Measurements from ENCODE around the gene LAMTOR1. TPM values are rescaled to one million over a fixed set of nuclear protein-coding genes. Genes with fewer than 3 reads are reported as not detected.

Gene LAMTOR1
- total RNA-seq (2021): 94.6 and 107 TPM in 2 replicates
- Bru-seq, nascent RNA: percentile 85 among the genes with signal in this experiment
- percentile 87 among the genes with signal in this experiment for BruChase-seq, experiment 1, labeled RNA remaining after a 2-hour chase
- BruChase-seq, experiment 2, labeled RNA remaining after a 6-hour chase: percentile 87 among the genes with signal in this experiment
- long read RNA-seq, transcript LAMTOR1-201 (5 exons, 1,179 nt): major isoform, 144 of 278 reads
- long read RNA-seq, partial matches to known transcripts: 122 of 278 reads
- long read RNA-seq, other reads (novel, unspliced or antisense): 8 of 278 reads

DNA sequence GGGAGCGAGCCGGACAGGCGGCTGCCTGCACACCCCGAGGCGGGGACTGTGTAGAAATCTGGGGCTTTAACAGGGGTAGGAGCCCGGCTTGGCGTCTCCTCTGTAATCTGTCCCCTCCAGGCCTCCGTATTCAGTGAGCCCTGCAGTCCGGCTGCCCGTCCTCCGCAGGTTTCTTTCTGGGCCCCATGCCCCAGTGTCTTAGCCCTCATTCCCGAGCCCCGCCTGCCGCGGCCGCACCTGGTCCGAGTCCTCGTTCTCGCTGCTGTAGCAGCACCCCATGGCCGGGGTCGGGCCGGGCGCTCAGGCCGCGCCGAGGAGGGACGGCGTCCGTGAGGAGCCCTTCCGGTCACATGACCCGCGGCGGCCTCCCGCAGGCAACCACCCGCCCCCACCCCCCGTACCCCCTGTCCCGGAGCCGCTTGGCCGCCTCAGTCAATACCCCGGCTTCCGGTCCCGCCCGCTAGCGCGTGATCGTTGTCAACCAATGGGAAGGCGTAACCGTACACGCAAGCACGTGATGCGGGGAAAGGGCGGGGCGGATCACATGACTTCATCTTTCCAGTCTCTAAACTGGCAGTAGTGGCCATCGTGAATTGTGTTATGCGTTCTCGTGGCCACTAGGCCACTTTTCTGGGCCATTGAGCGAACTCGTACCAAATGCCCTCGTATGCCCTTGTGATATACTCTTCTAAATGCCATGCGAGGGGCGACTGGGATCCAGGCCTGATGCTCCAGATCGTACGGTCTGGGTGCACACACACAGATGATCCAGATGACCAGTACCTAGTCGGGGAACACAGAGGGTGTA is at the start of gene LAMTOR1:
TSS of gene LAMTOR1 (minus strand) at position 352 of the 808 bp plus-strand sequence. CDS start at position 279, 73 bp downstream.
- Histone ChIP-seq H3K4me3 (peak within 1 kb of the TSS; percentile 95), H3K36me3 (ENCODE audit: low read depth) (no peaks in the 10 kb centered on the region), H3K79me2 (ENCODE audit: low read depth) (peaks cover 38% of the 10 kb centered on the region), H2AFZ (peak within 1 kb of the TSS; percentile 83), H3K9me2 (ENCODE audit: insufficient read depth) (no peaks in the 10 kb centered on the region), H4K20me1 (ENCODE audit: insufficient read depth) (no peaks in the 10 kb centered on the region), H3K4me2 (peak within 1 kb of the TSS; percentile 97), H3K27ac (peak within 1 kb of the TSS; percentile 71), H3K4me1 (replicated peaks; ENCODE audit: insufficient read depth) (peaks cover 13% of the 10 kb centered on the region), H3K9me3 (ENCODE audit: insufficient read depth, low read depth) (no peaks in the 10 kb centered on the region), H3K27me3 (ENCODE audit: insufficient read depth, low read depth) (no peaks in the 10 kb centered on the region), H3F3A (ENCODE audit: insufficient read depth, low read depth) (peaks cover 15% of the 10 kb centered on the region; the same call in 1 of the 2 replicates)
- intact Hi-C loops (cut with micrococcal nuclease; ENCODE audit: unreplicated experiment): loop anchor here (1.0 to 5.0 kb wide), 3 partner anchors 9 to 79 kb away; partner anchors contain the start of gene ANAPC15
- ChIA-PET POLR2A (ENCODE audit: unreplicated experiment) (no interaction called here), CTCF (no interaction called here)
- DNase-seq: peak; percentile 96 to 98
- TF ChIP-seq EZH2 (IDR thresholded peaks at IDR 0.05; ENCODE audit: low read depth): no peak
- TF ChIP-seq, protein P1, sequence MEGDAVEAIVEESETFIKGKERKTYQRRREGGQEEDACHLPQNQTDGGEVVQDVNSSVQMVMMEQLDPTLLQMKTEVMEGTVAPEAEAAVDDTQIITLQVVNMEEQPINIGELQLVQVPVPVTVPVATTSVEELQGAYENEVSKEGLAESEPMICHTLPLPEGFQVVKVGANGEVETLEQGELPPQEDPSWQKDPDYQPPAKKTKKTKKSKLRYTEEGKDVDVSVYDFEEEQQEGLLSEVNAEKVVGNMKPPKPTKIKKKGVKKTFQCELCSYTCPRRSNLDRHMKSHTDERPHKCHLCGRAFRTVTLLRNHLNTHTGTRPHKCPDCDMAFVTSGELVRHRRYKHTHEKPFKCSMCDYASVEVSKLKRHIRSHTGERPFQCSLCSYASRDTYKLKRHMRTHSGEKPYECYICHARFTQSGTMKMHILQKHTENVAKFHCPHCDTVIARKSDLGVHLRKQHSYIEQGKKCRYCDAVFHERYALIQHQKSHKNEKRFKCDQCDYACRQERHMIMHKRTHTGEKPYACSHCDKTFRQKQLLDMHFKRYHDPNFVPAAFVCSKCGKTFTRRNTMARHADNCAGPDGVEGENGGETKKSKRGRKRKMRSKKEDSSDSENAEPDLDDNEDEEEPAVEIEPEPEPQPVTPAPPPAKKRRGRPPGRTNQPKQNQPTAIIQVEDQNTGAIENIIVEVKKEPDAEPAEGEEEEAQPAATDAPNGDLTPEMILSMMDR (conservative IDR thresholded peaks at IDR 0.05): peak; percentile 68; the same call in 1 of the 2 replicates
- no TSS peak for BruUV-seq (replicated peaks)

GRCh38 chr11:72150882-72151281 is 47.8 kb upstream of the LAMTOR1 start:
- Histone ChIP-seq H3K79me2 (ENCODE audit: low read depth) (no peaks in the 10 kb centered on the region), H3K4me1 (replicated peaks; ENCODE audit: insufficient read depth) (no peaks in the 10 kb centered on the region)
- CTCF ChIA-PET: no interaction called here

GRCh38 chr11:72146625-72147024 is 43.5 kb upstream of the LAMTOR1 start:
- Histone ChIP-seq H4K20me1 (ENCODE audit: insufficient read depth) (no peaks in the 10 kb centered on the region), H3K27me3 (ENCODE audit: insufficient read depth, low read depth) (no peaks in the 10 kb centered on the region), H3K9me3 (ENCODE audit: insufficient read depth, low read depth) (no peaks in the 10 kb centered on the region), H3K79me2 (ENCODE audit: low read depth) (no peaks in the 10 kb centered on the region), H3K9me2 (ENCODE audit: insufficient read depth) (no peaks in the 10 kb centered on the region), H3F3A (ENCODE audit: insufficient read depth, low read depth) (peaks cover 6% of the 10 kb centered on the region; the same call in 1 of the 2 replicates), H3K27ac (no peak overlapping the region), H2AFZ (no peak overlapping the region), H3K4me1 (replicated peaks; ENCODE audit: insufficient read depth) (peaks cover 6% of the 10 kb centered on the region; the same call in 1 of the 2 replicates), H3K4me2 (no peak overlapping the region), H3K4me3 (no peak overlapping the region), H3K36me3 (ENCODE audit: low read depth) (no peaks in the 10 kb centered on the region)
- no TSS peak for BruUV-seq (replicated peaks)
- CTCF ChIA-PET: interaction anchor here (0.6 to 0.7 kb wide), 3 partner anchors 43 to 233 kb away, joined by 3 to 21 read pairs (median 4); no protein-coding TSS in a partner anchor
- intact Hi-C loops (cut with micrococcal nuclease; ENCODE audit: unreplicated experiment): no loop called here
- DNase-seq: peak in 1 of 2 experiments; percentile 18
- TF ChIP-seq, protein P1 (conservative IDR thresholded peaks at IDR 0.05): no peak
- no peak for TF ChIP-seq EZH2 (IDR thresholded peaks at IDR 0.05; ENCODE audit: low read depth)
- POLR2A ChIA-PET (ENCODE audit: unreplicated experiment): no interaction called here

More at GRCh38 chr11:72150882-72151281, 47.8 kb upstream of the LAMTOR1 start:
- no peak for DNase-seq
- intact Hi-C loops (cut with micrococcal nuclease; ENCODE audit: unreplicated experiment): no loop called here
- BruUV-seq (replicated peaks): no TSS peak
- Histone ChIP-seq H2AFZ (no peak overlapping the region), H3K4me2 (no peak overlapping the region), H3K9me3 (ENCODE audit: insufficient read depth, low read depth) (no peaks in the 10 kb centered on the region), H4K20me1 (ENCODE audit: insufficient read depth) (no peaks in the 10 kb centered on the region), H3K4me3 (no peak overlapping the region), H3K9me2 (ENCODE audit: insufficient read depth) (no peaks in the 10 kb centered on the region), H3F3A (ENCODE audit: insufficient read depth, low read depth) (no peaks in the 10 kb centered on the region), H3K36me3 (ENCODE audit: low read depth) (no peaks in the 10 kb centered on the region), H3K27me3 (ENCODE audit: insufficient read depth, low read depth) (no peaks in the 10 kb centered on the region), H3K27ac (no peak overlapping the region)
- POLR2A ChIA-PET (ENCODE audit: unreplicated experiment): no interaction called here
- TF ChIP-seq EZH2 (IDR thresholded peaks at IDR 0.05; ENCODE audit: low read depth): no peak
